ENCODE results near the gene PRSS50.

Gene PRSS50

DNA sequence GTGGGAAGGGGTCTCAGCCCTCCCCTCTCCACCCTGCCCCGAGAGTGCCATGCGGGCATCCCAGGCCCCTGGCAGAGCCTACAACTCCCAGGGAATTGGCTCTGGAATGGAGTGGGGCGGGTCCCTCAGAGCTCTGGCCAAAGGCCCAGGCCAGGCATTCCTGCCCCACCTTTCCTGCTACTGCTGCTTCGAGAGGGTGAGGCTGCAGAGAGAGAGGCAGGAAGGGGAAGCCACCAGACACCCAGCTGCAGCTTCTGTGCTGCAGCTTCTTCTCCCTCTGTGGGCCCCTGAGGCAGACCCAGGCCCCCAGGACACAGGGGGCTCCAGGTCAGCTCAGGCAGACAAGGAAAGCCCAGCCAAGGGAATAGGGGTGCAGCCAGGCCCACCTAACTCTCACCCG is 26.9 kb downstream of the PRSS50 start:
- DNase-seq = no peak

GRCh38 chr3:46685446-46685845 is 32.2 kb downstream of the PRSS50 start:
- DNase-seq = no peak

GRCh38 chr3:46684891-46685290 is 32.8 kb downstream of the PRSS50 start:
- no peak for DNase-seq

DNA sequence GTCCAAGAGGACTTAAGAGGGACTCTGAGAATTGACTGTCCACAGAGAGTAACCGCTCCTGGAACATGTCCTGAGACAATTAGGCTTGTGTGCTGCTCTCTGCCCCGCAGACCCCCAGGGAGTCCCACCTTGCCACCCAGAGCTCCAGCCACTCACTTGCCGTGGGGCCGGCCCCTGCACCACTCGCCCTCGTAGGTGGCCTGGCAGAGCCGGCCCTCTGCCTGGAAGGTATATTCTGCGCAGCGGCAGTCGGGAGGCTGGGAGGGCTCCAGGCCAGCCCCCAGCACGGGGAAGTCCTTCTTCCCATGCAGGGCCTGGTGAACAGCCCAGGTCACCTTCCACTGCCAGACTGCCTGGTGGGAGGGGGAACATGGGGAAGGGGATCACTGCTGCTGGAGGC is 34.7 kb downstream of the PRSS50 start:
- DNase-seq = no peak

DNA sequence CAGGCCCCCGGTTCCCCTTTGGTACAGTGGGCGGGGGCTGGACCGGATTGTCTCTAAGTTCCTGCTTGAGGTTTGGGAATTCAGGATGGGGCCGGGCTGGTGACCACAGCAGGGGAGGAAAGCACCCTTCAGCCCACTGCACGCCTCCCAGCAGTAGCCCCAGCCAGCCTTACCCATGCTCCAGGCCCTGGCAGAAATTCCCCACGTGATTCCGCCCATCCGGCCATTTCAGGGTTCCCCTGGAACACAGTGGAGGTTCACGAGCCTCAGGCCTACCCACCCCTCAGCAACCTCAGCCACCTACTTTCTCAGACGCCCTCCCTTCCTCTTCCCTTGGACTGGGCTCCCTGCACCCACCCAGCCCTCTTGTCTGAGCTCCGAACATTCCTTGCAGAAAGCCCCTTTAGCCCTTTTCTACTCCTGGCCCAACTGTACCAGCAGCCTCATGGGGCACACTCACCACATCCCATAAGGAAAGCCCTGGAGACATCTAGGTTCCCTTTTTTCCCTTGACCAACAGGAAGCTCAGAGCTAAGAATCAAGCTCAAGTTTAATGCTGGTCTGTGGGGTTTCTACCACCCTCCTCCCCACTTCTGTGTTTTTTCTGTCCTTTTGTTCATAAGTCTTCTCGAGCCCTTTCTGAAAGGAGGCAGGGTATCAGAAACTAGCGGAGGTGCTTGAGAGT is 35.7 kb downstream of the PRSS50 start:
- no peak for DNase-seq

GRCh38 chr3:46681387-46681786 is 36.3 kb downstream of the PRSS50 start:
- DNase-seq = no peak

DNA sequence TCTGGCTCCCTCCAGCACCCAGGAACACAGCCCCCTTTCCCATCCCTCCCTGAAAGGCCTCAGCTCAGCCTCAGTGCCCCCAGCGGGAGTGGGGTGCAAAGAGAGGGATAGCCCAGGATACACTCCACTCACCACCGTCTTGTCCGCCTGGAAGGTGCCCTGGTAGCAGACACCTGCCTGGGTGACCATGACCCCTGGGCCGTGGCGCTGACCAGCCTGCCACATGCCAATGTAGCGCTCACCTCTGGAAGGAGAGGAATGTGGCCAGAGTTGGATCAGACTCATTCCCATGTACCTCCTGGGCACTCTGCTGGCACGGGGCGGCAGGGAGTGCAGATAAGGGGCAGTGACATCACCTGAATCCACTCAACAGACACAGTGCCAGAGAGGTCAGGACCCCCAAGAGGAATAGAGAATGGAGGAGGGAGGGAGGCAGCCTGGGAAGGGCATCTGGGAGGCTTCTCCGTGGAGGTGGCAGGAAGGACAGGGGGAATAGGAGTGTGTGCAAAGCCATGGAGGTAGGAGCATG is 37.3 kb downstream of the PRSS50 start:
- no peak for DNase-seq

- no peak for DNase-seq
These were observed 38.0 kb downstream of the PRSS50 start for GRCh38 chr3:46679681-46680080.

DNA sequence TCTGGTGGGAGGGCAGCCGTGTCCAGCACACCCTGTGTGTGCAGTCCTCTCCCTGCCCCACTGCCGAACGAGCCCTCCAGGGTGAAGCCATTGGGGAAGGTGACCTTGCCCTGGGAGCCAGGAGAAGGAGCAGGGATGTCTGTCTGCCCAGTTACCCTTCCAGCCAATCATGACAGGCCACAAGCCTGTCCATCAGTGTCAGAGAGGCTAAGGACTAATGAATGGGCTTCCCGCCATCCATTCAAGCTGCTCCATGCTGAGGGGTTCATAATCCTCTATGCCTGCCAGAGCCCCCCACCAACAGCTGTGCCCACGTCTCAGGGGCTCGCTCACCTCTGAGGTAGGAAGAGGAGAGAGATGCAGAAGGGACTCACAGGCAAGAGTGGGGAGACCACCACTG is 39.4 kb downstream of the PRSS50 start:
- no peak for DNase-seq

- DNase-seq = no peak
These were observed 40.3 kb downstream of the PRSS50 start for GRCh38 chr3:46677411-46677726.

GRCh38 chr3:46676601-46677410 is 40.9 kb downstream of the PRSS50 start:
- DNase-seq = no peak

GRCh38 chr3:46675843-46676567 is 41.7 kb downstream of the PRSS50 start:
- no peak for DNase-seq

- no peak for DNase-seq
These were observed 42.2 kb downstream of the PRSS50 start for GRCh38 chr3:46675426-46675825.

GRCh38 chr3:46674031-46674845 is 43.4 kb downstream of the PRSS50 start:
- no peak for DNase-seq

- DNase-seq = no peak
These were observed 44.3 kb downstream of the PRSS50 start for GRCh38 chr3:46673151-46674030.

GRCh38 chr3:46672349-46672695 is 45.3 kb downstream of the PRSS50 start:
- no peak for DNase-seq

DNA sequence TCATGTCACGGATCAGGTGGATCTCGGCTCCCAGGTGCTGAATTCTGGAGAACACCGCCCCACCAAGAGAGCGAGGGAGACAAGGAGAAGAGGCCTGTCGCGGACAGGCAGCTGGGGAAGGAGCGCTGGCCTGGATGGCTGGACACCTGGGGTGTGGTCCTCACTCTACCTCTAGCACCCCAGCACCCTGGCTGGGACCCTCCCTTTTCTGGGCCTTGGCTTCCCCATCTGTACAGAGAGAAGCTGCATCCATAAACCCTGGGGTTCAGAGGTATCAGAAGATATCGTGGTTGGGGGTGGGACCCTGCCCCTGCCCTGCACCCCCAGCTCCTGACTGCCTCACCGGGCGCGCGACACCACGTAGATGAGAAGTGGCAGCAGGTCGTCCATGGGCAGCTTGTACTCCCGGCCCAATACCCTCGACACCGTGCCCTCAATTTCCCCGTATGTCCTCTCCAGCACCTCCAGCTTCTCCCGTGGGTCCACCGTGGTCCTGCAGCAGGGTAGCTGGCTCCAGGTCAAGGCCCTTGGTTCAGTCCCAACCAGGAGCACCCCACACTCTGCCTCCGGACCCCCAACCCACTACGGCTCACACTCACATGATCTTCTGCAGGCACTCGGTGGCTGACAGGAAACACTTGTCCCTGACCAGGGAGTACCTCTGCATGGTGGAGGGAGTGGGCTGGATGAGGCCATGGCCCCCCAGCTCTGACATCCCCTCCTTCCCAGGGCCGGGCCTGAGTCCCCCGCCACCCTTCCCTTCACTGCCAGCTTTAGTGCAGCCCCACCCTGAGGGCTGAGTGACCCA is 45.9 kb downstream of the PRSS50 start:
- DNase-seq = no peak

DNA sequence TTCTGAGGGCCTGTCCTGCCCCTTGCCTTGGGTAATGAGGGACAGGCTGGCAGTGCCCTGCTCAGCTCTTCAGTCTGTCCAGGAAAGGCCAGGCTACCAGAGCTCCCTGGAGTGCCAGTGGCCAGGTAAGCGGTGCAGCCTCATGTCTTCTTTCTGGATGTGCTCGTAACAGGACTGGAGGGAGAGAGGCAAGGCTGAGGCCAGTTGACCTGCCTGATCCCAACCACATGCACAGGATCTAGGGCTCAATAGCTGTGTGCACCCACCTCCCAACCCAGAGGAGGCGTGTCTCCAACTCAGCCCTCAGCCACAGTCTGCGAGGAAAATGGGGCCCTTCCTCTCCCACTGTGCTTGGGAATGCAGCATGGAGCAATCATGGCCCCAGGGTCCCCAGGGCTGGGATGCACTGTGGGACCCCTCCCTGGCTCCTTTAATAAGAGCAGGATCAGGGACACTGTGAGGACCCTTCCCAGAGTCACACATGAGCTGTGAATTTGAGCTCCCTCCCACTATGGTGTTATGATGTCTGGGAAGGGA is 46.7 kb downstream of the PRSS50 start:
- DNase-seq = no peak

DNA sequence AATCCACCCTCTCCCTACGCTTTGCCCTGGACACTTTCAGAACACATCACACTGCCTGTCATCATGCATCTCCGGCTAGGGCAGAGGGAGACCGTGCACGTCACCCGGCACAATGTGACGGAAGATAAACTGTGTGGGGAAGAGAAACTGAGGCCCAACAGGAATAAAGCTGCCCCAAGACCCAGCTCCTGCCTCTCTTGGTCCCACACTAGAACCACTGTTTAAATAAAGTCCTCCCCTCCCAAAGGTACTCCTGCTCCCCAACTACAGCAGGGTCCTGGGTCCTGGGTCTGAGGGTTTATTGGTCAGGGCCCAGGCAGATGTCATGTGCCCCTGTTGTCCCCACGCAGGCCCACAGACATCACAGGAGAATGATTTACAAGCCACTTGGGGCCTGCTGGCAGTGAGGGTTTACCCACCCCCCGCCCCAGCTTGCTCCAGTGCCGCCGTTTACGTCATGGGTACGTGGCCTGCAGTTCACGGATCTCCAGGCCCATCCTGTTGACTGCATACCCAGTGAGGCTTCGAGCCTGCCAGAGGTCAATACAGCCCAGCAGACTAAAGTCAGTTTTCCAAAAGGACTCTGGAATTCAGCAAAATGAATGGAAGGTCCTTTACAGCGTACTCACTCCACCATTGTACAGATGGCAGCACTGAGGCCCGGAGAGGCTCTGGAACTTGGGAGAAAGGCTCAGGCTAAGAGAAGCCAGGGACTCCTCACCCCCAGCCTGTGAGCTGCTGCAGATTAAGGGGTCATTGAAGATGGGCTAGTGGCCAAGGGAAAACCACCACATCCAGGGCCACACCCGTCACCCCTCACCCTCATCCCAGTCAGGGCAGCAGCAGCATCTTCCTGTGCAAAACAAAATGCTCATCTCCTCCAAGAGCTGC is 47.4 kb downstream of the PRSS50 start:
- DNase-seq = no peak

Measured in bone marrow (tissue), 2 donors.